ENCODE data around the gene TNS3.

DNA sequence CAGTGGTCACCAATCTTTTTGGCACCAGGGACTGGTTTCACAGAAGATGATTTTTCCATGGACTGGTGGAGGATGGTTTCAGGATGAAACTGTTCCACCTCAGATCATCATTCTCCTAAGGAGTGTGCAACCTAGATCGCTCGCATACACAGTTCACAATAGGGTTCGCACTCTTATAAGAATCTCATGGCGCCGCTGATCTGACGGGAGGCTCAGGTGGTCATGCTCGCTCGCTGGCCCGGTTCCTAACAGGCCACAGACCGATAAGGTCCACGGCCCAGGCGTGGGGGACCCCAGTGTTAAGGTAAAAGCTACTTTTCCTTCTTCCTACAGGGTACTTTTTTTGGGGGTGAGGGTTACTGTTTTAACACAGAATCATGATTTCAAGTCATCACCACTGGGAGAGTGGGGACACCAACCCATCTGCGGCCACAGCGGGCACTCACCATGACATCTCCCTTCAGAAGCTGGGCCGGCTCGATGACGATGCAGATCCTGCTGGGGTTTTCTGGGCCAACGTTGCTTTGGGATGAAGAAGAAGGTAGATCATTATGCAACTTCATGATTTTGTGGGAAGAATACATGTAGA is 170.5 kb downstream of the TNS3 start:
- TF ChIP-seq GABPA (IDR thresholded peaks at IDR 0.05; ENCODE audit: low read depth) (no peak), POLR2AphosphoS5 (IDR thresholded peaks at IDR 0.05; ENCODE audit: low read depth) (no peak), SPI1 (IDR thresholded peaks at IDR 0.05; ENCODE audit: borderline replicate concordance, low read depth) (no peak)
- TF ChIP-seq, protein P1, sequence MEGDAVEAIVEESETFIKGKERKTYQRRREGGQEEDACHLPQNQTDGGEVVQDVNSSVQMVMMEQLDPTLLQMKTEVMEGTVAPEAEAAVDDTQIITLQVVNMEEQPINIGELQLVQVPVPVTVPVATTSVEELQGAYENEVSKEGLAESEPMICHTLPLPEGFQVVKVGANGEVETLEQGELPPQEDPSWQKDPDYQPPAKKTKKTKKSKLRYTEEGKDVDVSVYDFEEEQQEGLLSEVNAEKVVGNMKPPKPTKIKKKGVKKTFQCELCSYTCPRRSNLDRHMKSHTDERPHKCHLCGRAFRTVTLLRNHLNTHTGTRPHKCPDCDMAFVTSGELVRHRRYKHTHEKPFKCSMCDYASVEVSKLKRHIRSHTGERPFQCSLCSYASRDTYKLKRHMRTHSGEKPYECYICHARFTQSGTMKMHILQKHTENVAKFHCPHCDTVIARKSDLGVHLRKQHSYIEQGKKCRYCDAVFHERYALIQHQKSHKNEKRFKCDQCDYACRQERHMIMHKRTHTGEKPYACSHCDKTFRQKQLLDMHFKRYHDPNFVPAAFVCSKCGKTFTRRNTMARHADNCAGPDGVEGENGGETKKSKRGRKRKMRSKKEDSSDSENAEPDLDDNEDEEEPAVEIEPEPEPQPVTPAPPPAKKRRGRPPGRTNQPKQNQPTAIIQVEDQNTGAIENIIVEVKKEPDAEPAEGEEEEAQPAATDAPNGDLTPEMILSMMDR (IDR thresholded peaks at IDR 0.05; ENCODE audit: insufficient read depth, low read length) = no peak

Measured in HL-60 (cell line).